Kidney glomerular epithelial cell (primary cell): ENCODE results near the gene PCTP.

Experiments used
- DNase-seq: peaks from one replicate; lab custom pipeline; 2025; lab: John Stamatoyannopoulos, UW

Gene PCTP

GRCh38 chr17:55750750-55751657 is at the start of gene PCTP:
PCTP (plus strand) TSS chr17:55751051; CDS start chr17:55751104, 53 bp downstream.
- DNase-seq: peak; percentile 89

- DNase-seq: no peak
Measured at GRCh38 chr17:55702150-55702549, 48.7 kb upstream of the PCTP start.

GRCh38 chr17:55704401-55704800 is 46.5 kb upstream of the PCTP start:
- no peak for DNase-seq

DNA sequence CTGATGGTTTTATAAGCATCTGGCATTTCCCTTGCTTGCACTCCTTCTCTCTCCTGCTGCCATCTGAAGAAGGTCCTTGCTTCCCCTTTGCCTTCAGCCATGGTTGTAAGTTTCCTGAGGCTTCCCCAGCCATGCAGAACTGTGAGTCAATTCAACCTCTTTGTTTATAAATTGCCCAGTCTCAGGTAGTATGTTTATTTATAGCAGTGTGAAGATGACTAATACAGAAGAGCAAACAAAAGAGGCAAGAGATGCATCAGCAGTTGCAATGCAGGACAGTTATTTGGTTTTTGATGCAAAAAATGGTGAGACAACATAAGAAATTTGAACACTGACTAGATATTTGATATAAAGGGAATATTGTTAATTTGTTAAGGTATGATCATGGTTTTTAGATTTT is 45.0 kb upstream of the PCTP start:
- peak; percentile 53 for DNase-seq

- no peak for DNase-seq
Measured at GRCh38 chr17:55706808-55707773, 43.8 kb upstream of the PCTP start.

GRCh38 chr17:55708175-55708974 is 42.5 kb upstream of the PCTP start:
- no peak for DNase-seq

- no peak for DNase-seq
Measured at GRCh38 chr17:55709440-55709839, 41.4 kb upstream of the PCTP start.

GRCh38 chr17:55709984-55710383 is 40.9 kb upstream of the PCTP start:
- no peak for DNase-seq

DNA sequence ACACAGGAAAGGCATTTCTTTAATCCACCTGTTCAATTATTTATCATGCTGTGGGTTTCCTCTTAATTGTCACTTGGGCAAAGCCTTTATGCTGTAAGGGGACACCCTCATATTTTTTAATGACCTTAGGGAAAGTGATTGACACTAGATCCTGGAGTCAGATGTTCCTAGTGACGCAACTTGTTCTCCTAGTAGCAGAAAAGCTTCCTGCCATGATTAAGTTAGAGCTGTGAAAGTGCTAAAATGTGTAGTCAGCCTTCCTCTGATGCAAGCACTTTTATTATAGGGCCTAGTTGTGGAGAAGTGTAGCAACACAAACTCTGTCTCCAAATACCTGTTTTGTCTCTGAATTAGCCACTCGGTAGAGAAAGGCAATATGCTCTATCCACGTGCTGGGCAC is 40.4 kb upstream of the PCTP start:
- no peak for DNase-seq

GRCh38 chr17:55710829-55711496 is 39.9 kb upstream of the PCTP start:
- DNase-seq: peak; percentile 26

GRCh38 chr17:55717432-55717831 is 33.4 kb upstream of the PCTP start:
- DNase-seq: no peak

- peak; percentile 41 for DNase-seq
Measured at GRCh38 chr17:55717898-55718735, 32.7 kb upstream of the PCTP start.

DNA sequence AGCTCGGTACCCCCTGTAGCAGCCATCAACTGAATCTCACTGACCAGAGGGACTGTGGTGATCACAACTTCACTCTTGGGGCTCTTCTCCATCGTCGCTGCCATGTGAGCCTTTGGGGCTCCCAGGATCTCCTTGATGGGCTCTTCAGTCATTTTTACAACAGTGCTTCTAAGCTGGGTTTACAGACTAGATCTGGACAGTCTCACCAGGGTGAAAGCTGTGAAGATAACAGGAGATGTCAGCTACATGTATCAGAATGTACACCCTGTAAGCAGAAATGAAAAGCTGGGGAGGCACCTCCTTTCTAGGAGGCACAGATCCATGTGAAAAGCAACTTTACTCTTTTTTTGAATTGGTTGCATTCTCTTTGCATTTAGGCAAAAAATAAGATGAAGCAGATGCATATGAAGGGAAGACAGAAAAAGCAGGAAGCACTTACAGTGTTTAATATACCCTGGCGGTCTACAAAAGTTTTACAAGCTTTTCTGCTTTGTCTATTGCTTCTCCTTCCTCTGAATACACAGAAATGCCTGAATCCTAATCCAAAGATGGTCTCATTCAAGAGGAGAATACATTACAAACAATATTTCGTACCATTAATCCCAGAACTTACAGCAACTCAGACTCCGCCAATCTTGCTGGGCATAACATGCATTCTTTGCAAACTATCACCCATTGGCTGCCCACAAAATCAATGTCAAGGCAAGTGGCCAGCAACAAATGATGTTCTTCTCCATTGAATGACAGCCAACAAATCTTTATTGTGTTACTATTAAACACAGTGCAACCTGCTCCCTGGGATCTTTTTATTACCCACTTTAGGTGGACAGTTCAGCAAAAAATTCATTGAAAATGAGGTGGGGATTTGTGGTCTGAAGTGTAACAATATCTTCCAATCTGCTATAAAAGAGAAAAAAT is 29.7 kb upstream of the PCTP start:
- DNase-seq: no peak

DNA sequence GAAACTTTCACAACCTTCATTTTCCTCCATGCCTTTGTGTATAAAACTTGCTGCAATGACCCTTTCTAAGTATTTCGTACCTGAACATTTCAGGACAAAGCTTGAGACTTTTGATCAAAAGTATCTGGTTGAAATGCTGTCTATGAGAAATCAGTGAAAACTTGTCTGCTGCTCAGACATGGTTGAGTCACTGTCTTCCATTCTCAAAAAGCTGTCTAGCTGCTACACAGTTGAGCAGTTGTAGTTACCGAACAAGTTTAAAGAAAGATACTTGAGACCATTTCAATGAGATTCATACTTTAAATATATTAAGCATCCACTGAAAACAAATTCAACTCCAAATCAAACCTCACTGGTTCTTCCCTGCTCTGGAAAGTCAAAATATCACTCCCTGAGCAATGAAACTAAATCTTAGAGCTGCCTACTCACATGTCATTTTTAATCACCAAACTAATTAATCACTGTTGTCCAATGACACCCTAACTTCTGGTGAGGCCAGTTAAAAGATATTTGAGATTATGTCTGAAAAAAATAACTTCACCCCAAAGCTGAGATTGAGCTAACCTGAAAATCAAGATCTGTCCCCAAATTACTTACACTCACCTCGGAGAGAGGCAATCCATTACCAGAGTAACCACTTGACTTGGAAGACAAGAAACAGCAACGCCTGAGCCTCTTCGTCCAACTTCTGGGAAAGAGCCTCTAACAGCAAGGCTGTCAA is 28.7 kb upstream of the PCTP start:
- peak; percentile 17 for DNase-seq

GRCh38 chr17:55722742-55723487 is 27.9 kb upstream of the PCTP start, which contains the start of gene TMEM100:
TMEM100 (minus strand) TSS chr17:55722864; CDS start chr17:55721070, 1,794 bp downstream.
- DNase-seq: peak; percentile 40

- no peak for DNase-seq
Measured at GRCh38 chr17:55723488-55723848, 27.4 kb upstream of the PCTP start.

DNA sequence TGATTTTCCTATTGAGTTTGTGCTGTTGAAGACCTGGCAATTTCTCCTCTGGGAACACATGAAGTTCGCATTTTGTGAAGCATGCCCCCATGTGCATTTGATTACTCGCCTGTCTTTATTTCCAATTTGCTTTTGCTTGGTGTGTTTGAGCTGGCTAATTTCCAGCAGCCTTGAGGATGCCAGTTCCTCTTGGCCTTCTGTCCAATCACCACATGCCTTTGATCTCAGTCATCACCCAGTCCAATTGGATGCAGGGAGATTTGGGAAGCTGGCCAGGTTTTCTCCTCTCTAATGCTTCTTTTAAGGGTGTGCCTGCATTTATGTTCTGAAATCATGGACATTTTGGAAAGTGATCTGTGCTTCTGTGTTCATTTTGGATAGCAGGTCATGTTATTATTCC is 24.4 kb upstream of the PCTP start:
- DNase-seq: peak; percentile 65

DNA sequence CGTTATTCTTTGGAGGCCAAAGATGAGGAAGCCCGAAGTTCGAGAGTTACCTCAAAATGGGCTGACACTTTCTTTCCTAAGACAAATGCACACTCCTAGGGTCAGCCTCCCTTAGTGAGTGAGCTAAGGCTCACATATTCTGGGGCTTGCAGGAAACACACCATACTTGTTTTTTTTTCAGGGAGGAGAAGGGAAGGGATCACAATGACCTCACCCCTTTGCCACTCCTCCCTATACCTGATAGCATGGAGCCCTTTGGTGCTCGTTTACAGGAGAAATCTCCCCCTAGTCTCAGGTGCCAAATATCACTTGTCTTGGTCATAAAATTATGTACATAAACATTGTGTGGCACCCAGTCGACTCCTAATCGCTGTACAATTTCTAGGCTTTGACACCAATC is 23.6 kb upstream of the PCTP start:
- no peak for DNase-seq
